Measurements from ENCODE around the gene USP7. TPM values are rescaled to one million over a fixed set of nuclear protein-coding genes. Genes with fewer than 3 reads are reported as not detected.

The USP7 gene
- total RNA-seq, 2 donors from 2014 or later = 42.2 to 57.4 TPM

GRCh38 chr16:8957063-8957397 lies 6.7 kb downstream of the USP7 start:
- Histone ChIP-seq H3K27me3 (no peaks in the 10 kb centered on the region), H3K27ac (peak overlapping the region; percentile 7 to 37), H3K9me3 (no peaks in the 10 kb centered on the region), H3K36me3 (no peaks in the 10 kb centered on the region), H3K4me3 (no peak overlapping the region), H3K4me1 (peaks cover 0 to 89% of the 10 kb centered on the region in 2 donors)
- no peak for DNase-seq (ENCODE audit: low spot score)
- TF ChIP-seq, protein P1, sequence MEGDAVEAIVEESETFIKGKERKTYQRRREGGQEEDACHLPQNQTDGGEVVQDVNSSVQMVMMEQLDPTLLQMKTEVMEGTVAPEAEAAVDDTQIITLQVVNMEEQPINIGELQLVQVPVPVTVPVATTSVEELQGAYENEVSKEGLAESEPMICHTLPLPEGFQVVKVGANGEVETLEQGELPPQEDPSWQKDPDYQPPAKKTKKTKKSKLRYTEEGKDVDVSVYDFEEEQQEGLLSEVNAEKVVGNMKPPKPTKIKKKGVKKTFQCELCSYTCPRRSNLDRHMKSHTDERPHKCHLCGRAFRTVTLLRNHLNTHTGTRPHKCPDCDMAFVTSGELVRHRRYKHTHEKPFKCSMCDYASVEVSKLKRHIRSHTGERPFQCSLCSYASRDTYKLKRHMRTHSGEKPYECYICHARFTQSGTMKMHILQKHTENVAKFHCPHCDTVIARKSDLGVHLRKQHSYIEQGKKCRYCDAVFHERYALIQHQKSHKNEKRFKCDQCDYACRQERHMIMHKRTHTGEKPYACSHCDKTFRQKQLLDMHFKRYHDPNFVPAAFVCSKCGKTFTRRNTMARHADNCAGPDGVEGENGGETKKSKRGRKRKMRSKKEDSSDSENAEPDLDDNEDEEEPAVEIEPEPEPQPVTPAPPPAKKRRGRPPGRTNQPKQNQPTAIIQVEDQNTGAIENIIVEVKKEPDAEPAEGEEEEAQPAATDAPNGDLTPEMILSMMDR (IDR thresholded peaks at IDR 0.05) = no peak

- Histone ChIP-seq H3K27me3 (no peaks in the 10 kb centered on the region), H3K36me3 (no peaks in the 10 kb centered on the region), H3K9me3 (no peaks in the 10 kb centered on the region), H3K4me1 (peaks cover 0 to 89% of the 10 kb centered on the region in 2 donors), H3K27ac (peak overlapping the region; percentile 30 to 37), H3K4me3 (no peak overlapping the region)
- DNase-seq (ENCODE audit: low spot score) = no peak
- TF ChIP-seq, protein P1 (IDR thresholded peaks at IDR 0.05) = no peak
Observed at GRCh38 chr16:8956265-8957062, 7.2 kb downstream of the USP7 start.

- no peaks in the 10 kb centered on the region for H3K9me3 ChIP-seq
- peaks cover 0 to 89% of the 10 kb centered on the region in 2 donors for H3K4me1 ChIP-seq
- no peak overlapping the region for H3K4me3 ChIP-seq
- H3K27ac ChIP-seq = peak overlapping the region in 1 of 2 donors; percentile 30
- H3K27me3 ChIP-seq = no peaks in the 10 kb centered on the region
- TF ChIP-seq, protein P1 (IDR thresholded peaks at IDR 0.05) = no peak
- no peak for DNase-seq (ENCODE audit: low spot score)
- no peaks in the 10 kb centered on the region for H3K36me3 ChIP-seq
Observed at GRCh38 chr16:8955828-8956227, 7.9 kb downstream of the USP7 start.

- no peak overlapping the region for H3K27ac ChIP-seq
- TF ChIP-seq, protein P1 (IDR thresholded peaks at IDR 0.05) = no peak
- H3K4me1 ChIP-seq = peaks cover 0 to 89% of the 10 kb centered on the region in 2 donors
- no peaks in the 10 kb centered on the region for H3K27me3 ChIP-seq
- no peak overlapping the region for H3K4me3 ChIP-seq
- H3K9me3 ChIP-seq = no peaks in the 10 kb centered on the region
- no peak for DNase-seq (ENCODE audit: low spot score)
- H3K36me3 ChIP-seq = no peaks in the 10 kb centered on the region
Observed at GRCh38 chr16:8953064-8953463, 10.6 kb downstream of the USP7 start.

GRCh38 chr16:8952281-8952751 lies 11.4 kb downstream of the USP7 start:
- Histone ChIP-seq H3K4me1 (peaks cover 0 to 87% of the 10 kb centered on the region in 2 donors), H3K36me3 (no peaks in the 10 kb centered on the region), H3K4me3 (no peak overlapping the region), H3K27ac (no peak overlapping the region), H3K27me3 (no peaks in the 10 kb centered on the region), H3K9me3 (no peaks in the 10 kb centered on the region)
- no peak for DNase-seq (ENCODE audit: low spot score)
- TF ChIP-seq, protein P1 (IDR thresholded peaks at IDR 0.05) = no peak
